NCI-H2029 treated with DMSO at 0.1 percent for 48 hours (cell line): ENCODE measurements around the gene PIAS4.

Experiments used
- DNase-seq: peaks from one replicate; lab custom pipeline; 2025; lab: John Stamatoyannopoulos, UW

PIAS4 gene

GRCh38 chr19:4077800-4078684 lies 70.5 kb downstream of the PIAS4 start:
- no peak for DNase-seq

GRCh38 chr19:4080473-4080872 lies 72.9 kb downstream of the PIAS4 start:
- DNase-seq, result no peak

GRCh38 chr19:4081441-4082129 lies 74.0 kb downstream of the PIAS4 start:
- DNase-seq, result no peak

- no peak for DNase-seq
Measured at GRCh38 chr19:4082172-4082571, 74.6 kb downstream of the PIAS4 start.

- DNase-seq, result no peak
Measured at GRCh38 chr19:4083677-4084546, 76.4 kb downstream of the PIAS4 start.

GRCh38 chr19:4084547-4084877 lies 77.0 kb downstream of the PIAS4 start:
- DNase-seq, result no peak

GRCh38 chr19:4086411-4086867 lies 78.9 kb downstream of the PIAS4 start:
- no peak for DNase-seq

- no peak for DNase-seq
Measured at GRCh38 chr19:4087787-4088679, 80.5 kb downstream of the PIAS4 start.

GRCh38 chr19:4088975-4089374 lies 81.4 kb downstream of the PIAS4 start:
- no peak for DNase-seq
